Astrocyte of the hippocampus (primary cell): ENCODE measurements around the gene ARSD.
A peak's percentile ranks its signal among the peaks of the same experiment; 100 is the strongest.
"Not testable (repeated sequence)": the region's sequence is repeated elsewhere in the genome, so short reads cannot be mapped to it uniquely, and the experiment has no call there.

ENCODE experiments used
- DNase-seq: peaks from one replicate; pipeline ENCODE4 v3.0.0; 2011; ENCODE audit warnings: low read depth, low spot score

ARSD gene

DNA sequence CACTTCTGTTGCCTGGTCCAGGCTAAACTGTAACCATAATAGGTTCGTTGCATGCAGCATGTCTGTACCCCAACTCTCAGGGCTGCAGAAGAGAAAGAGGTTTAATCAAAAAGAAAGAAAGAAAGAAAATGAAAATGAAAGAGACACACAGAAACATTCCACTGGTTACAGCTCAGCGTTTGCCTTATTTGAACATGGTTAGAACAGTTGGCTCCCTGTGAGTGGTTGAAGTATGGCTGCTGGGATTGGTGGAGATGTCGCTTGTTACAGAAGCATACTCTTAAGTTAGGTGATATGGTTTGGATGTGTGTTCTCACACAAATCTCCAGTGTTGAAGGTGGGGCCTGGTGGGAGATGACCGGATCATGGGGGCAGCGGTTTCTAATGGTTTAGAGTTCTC, 36.3 kb downstream of the ARSD start:
- no peak for DNase-seq

DNA sequence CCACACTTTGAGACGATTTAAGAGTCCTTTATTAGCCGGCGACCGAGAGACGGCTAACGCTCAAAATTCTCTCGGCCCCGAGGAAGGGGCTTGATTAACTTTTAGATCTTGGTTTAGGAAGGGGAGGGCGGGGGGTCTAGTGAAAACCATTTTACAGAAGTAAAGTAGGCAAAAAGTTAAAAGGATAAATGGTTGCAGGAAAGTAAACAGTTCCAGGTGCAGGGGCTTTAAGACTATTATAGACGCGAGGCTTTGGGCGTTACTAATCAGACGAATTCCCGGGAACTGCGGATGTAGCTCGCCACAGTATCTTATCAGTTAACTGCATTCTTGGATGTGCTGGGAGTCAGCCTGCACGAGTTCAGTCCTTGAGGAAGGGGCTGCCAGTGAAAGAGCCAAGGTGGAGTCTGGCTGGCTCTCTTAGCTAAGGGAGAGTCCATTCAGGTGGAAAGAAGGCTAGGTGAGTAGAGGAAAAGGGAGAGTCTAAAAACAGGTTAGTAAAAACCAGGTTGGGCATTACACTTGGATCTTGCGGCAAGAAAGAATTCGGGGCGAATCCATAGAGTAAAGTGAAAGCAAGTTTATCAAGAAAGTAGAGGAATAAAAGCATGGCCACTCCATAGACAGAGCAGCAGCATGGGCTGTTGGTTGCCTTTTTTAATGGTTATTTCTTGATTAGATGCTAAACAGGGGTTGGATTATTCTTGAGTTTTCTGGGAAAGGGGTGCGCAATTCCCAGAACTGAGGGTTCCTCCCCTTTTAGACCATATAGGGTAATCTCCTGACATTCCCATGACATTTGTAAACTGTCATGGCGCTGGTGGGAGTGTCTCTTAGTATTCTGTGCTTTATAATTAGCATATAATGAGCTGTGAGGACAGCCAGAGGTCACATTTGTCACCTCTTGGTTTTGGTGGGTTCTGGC, 38.3 kb downstream of the ARSD start:
- DNase-seq, result not testable (repeated sequence)

DNA sequence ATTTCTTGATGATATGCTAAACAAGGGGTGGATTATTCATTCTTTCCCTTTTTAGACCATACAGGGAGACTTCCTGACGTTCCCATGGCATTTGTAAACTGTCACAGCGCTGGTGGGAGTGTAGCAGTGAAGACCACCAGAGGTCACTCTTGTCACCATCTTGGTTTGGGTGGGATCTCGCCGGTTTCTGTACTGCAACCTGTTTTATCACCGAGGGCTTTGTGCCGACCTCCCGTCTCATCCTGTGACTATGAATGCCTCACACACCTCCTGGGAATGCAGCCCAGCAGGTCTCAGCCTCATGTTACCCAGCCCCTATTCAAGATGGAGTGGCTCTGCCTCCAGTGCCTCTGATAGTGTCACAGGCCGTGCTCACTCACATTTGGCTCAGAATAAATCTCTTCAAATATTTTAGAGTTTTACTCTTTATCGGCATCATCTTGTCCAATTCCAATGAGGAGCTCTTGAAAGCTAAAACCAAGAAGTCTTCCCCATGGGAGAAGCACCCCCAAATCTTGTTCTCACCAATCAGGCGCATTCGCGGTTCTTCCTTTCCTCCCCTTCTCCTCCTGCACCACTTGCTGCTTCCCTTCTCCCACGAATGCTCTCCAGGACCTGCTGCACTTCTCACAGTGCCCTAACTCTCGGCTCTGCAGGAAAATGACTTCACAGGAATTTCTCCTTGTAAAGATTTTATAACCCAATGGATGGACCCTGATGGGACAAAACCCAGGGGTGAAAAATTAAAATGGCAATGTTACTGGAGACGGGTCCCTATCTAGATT, 39.2 kb downstream of the ARSD start:
- peak; percentile 17 for DNase-seq

DNA sequence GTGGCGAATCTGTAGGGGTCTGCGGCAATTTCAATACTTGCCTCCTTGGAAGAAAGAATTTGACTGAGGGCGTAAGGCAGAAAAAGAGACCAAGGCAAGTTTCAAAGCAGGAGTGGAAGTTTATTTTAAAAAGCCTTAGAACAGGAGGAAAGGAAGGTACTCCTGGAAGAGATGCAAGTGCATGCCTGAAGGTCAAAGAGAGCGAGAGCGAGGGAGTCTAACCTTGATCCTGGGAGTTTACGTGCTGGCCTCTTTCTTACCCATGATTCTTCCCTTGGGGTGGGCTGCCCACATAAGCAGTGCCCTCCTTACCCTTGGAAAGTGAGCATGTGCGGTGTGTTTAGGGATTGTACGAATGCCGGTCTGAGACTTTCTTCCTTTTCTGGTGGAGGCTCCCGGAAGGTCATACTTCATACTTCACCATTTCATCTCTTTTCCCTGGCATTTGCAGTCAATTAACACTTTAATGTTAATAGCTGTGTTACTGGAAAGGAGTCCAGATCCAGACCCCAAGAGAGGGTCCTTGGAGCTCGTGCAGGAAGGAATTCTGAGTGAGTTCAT, 40.0 kb downstream of the ARSD start:
- DNase-seq, result peak; percentile 12

DNA sequence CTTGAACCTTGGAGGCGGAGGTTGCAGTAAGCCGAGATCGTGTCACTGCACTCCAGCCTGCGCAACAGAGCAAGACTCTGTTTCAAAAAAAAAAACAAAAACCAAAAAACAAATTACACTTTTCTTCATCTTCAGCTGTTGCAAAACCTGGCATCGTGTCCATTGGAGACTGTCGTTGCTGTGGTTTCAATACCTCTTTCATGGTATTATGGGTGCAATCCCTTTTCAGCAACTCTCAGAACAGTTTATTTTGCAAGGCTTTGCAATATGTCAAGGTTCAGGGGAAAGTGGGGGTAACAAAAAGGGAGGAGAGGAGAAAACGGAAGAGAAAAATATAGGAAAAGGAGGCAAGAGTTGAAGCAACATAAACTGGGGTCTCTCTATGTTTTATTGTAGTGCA, 40.8 kb downstream of the ARSD start:
- DNase-seq, result no peak

DNA sequence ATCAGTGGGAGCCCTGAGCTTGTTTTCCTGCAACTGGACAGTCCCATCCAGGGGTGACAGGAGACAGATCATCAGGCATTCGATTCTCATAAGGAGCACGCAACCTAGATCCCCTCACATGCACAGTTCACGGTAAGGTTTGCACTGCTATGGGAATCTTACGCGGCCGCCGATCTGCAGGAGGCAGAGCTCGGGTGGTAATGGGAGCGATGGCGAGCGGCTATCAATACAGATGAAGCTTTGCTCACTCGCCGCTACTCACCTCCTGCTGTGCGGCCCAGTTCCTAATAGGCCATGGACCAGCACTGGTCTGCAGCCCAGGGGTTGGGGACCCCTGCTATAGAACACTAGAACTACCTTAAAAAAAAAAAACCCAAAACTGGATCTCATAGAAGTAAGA, 45.4 kb downstream of the ARSD start:
- no peak for DNase-seq

DNA sequence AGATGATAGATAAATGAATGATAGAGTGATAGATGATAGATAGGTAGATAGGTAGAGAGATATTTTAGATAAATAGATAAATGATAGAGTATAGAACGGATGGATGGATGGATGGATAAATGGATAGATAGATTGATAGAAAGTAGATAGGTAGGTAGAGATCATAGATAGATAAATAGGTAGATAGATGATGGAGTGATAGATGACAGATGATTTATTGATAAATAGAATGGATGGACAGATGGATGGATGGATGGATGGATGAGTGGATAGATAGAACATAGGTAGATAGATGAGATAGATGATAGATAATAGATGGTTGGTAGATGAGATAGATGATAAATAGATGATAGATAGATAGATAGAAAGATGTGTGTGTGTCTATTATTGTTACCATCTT, 49.5 kb downstream of the ARSD start:
- no peak for DNase-seq

DNA sequence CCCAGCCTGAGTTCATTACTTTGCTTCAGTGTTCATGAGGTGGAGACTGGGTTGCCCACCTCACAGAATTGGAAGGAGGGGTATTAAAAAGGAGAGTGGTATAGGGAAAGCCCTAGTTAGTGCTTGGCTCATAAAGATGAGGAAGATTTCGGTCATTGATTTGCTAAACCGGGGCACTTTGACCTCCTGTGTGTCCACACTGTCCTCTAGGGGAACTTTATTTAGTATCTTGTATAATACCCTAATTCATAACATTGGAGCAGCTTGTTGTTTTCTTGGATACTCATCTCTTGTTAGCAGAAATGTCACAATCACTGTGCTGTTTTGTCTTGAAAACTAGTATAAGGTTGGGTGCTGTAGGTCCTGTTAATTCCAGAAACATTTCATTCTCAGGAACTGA, 50.6 kb downstream of the ARSD start:
- DNase-seq, result no peak

DNA sequence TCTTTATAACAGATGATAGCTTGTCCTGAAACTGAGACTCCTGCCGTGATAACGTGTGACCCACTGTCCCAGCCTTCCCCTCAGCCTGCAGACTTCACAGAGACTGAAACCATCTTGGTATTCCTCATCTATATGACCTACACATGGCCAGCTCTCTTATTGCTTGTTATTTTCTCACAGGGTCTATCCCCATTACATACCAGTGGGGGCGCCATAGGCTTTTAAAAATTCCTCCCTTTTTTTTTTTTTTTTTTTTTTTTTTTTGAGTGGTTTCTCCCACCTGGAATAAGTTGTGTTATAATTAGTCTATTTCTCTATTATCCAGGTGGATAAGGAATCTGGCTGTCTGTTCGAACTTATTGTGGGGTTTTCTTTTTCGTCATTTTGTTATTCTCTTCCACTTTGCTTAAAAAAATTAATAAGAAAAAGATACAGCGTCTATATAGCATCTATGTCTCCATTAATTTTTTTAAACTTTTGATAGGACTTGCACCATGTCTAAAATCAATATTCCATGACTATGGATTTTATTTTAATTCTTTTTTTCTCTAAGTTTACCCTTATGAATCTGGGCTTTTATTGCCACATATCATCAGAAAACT, 53.2 kb downstream of the ARSD start:
- no peak for DNase-seq

DNA sequence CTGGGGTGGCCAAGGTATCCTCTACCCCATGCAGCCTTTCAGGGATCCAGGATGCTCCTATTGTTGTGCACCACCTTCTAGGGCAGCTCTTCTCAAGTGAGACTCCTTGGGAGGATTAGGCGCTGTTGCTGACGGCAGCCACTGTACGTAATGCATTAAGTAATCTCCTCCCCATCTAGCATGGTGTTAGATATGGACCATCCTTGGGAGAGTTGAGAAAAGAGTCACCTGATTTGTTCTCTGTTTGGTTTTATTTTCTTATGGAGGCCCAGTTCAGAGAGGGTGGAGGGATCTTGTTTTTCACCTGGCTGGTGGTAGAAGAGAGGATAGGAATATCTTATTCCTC, 54.0 kb downstream of the ARSD start:
- no peak for DNase-seq

DNA sequence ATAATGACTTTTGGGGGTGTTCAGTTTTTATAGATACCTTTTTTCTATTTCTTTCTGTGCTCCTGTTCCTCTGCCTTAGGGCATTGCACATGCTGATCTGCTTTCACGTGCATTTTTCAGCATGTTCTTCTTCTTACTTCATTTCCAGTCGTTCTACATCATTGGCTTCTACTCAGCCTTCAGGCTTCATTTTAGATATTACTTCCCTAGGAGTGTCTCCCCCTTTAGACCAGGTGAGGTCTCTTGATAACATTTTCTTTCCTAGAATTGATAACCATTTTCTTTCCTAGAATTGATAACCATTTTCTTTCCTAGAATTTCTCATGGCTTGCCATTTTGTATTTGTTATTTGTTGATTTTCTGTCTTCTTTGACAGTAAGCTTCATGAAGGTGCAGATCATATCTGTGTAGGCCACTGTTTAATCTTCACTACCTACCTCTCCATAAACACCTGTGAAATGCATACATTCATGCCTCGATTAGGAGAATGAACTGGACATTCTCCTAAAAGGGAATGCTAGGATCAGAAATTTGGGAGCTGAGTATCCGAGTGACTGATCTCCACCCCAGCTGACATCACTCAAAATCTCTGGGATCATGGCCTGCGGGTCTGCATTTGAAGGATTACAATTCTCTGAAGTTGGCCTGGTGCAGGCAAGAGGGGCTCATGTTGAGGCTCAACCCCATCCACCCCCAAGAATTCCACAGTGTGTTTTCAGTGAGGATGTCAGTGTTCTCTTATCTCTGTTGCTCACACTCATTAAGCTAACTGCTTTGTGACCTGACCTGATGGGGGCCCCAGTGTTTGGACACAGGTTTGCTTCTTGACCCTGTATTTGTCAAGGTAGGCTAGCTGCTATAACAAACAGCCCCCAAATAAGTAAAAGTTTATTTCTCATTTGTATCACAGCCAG, 54.7 kb downstream of the ARSD start:
- DNase-seq, result no peak

DNA sequence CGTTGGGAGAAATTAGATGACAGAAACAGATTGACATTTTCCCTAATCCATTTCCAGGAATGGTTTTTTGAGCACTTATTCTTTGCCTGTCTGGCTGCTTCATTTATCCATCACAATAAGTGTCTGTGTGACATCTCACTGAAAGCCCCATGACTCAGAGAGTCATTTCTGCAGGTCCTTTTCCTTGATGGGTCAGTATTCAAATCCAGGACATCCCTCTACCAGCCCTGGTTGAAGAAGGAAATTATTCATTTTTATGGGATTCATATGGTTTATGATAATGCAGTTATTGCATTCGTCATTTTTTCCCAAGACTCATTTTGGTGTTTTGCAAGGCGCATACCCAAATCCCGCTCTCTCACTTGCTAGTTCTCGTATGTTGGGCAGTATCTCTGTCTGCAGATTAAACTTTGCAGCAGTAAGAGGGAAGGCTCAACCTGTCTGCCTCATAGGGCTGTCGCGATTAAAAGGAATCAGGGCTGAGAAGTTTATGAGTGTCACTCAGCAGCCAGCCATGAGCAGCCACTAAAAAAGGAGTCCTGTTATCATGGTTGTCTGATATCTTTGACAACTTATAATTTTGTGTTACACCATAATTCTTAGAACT, 56.4 kb downstream of the ARSD start:
- no peak for DNase-seq

DNA sequence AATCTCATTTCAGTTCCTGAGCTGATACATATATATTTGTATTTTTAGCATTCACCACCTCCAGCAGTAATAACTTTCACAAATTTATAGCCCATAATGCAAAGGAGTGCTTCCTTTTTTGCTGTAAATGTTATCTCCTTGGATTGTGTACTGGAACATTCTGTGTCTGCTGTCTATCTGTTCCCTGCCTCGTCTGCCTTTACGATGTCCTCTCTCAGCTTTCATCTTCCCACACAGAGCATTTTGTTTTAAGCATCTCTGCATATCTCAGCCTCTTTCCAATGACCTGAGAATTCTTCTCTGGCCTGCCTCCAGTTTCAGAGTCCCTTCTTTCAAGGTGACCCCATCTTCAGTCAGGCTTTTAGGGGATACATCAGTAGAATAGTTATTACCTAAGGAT, 57.3 kb downstream of the ARSD start:
- no peak for DNase-seq

DNA sequence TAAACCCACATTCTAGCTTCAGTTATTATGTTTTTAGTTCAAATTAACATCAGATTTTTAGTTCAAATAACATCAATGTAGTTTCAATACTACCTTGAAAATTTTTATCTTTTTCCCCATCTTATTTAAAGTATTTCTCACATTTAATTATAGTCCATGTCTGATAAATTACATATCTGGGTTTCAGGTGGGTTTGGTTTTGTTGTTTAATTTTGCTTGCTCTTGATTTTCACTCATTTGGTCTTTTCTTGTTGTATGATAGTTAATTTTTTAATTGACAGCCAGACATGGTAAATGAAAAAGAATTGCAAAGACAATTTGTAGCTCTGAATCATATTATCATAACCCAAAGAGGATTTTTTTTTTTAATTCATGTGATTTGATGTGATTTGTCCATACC, 58.5 kb downstream of the ARSD start:
- DNase-seq, result no peak

DNA sequence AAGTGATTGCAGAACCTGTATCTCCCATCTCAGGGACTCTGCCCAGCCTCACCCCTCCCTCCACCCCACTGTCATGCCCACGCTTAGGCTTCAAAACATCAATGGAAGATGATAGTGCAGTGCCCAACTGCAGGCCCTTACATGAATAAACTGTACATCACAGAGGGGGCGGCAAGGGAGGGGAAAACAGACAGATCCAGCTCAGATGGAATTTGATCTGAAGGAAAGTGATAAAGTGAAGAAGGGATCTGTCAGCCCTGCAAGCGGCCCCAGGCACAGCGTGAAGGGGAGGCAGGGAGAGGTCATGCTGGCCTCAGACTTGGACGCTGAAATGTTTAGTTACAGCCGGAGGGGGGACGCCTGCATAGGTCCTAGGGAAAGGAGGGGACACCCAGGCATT, 61.9 kb downstream of the ARSD start:
- DNase-seq, result no peak

DNA sequence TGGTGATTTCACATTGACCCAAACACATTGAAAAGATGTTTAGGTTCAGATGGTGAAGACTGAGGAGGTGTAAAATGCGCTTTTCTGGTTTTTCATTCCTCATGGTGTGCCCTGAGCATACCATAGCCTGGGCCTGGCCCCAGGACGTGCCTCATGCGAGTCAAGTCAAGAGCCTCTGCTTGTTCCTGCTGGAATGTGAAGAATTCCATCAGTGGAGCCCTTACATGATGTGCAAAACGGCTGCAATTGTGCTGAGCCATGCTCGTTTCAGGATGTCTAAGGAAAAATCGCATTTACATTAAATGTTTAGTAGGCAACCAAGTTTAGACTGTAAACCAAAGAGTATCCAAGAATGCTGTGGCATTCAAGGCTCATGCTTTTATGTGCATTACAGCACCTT, 65.5 kb downstream of the ARSD start:
- DNase-seq, result peak; percentile 44

DNA sequence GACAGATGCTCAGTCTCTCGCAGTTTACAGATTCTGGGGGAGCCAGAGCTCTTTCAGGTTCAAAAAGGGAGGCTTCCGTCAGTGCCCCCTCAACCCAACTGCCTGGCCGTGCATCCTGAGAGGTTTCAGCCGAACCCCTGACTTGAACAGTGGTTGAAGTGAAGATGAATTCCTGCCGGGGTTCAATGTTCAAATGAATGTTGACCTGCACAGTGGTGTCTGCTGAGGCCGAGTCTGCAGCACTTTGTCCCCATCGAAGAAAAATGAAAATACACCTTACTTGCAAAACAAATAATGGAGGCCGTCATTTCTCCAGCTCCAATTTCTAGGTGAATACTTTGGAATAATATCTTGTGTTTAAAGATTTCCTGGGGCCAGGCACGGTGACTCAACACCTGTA, 66.7 kb downstream of the ARSD start:
- DNase-seq, result no peak

DNA sequence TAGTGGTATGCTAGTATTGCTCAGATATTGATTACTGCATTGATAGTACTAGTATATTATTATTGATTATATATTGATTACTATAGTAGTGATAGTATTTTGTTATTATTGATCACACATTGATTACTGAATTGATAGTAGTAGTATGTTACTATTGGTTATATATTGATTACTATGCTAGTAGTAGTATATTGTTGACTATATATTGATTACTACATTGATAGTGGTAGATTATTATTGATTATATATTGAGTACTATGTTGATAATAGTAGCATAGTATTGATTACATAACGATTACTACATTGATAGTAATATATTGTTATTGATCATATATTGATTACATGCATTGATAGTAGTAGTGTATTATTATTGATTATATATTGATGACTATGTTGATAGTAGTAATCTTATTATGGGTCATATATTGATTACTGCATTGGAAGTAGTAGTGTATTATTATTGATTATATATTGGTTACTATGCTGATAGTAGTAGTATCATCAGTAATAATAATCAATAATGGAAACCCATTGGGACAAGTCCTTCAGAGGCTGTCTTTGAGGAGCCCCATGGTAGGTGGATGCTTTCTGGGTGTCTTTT, 69.8 kb downstream of the ARSD start:
- no peak for DNase-seq

DNA sequence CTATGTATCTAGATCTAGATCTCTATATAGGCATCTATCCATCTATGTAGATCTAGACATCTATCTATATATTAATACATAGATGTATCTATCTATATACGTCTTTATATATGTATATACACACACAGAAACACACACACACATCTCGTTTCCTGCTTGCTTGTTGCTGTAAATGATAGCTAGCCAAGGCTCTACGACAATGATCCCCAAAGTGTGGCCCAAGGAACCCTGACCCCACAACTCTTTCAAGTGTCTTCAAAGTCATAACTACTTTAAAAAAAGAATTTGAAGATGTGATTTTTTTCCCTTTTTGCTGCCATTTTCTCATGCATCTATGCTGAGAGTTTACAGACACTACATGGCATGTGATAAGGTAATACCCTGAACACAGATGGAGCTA, 71.6 kb downstream of the ARSD start:
- no peak for DNase-seq

DNA sequence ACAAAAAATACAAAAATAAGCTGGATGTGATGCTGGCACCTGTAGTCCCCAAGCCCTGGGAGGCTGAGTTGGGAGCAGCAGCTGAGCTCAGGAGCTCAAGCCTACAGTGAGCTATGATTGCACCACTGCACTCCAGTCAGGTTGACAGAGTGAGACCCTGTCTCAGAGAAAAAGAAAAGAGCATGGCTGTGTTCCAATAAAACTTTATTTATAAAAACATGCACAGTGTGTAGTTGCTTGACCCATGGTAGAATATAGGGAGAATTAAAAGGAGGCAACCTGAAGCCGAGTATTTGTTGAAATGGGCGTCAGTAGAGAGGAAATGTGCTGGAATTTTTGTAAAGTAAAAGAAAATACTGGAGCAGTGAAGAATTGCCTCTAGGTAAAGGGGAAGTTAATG, 73.4 kb downstream of the ARSD start:
- DNase-seq, result no peak
